RPMI8226 (cell line): ENCODE results near the gene CAVIN1.
"Not testable (repeated sequence)": the region's sequence is repeated elsewhere in the genome, so short reads cannot be mapped to it uniquely, and the experiment has no call there.

ENCODE experiments used
- DNase-seq: peaks from one replicate; pipeline ENCODE4 v3.0.0-alpha.2; 2015

CAVIN1 gene, protein sequence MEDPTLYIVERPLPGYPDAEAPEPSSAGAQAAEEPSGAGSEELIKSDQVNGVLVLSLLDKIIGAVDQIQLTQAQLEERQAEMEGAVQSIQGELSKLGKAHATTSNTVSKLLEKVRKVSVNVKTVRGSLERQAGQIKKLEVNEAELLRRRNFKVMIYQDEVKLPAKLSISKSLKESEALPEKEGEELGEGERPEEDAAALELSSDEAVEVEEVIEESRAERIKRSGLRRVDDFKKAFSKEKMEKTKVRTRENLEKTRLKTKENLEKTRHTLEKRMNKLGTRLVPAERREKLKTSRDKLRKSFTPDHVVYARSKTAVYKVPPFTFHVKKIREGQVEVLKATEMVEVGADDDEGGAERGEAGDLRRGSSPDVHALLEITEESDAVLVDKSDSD

DNA sequence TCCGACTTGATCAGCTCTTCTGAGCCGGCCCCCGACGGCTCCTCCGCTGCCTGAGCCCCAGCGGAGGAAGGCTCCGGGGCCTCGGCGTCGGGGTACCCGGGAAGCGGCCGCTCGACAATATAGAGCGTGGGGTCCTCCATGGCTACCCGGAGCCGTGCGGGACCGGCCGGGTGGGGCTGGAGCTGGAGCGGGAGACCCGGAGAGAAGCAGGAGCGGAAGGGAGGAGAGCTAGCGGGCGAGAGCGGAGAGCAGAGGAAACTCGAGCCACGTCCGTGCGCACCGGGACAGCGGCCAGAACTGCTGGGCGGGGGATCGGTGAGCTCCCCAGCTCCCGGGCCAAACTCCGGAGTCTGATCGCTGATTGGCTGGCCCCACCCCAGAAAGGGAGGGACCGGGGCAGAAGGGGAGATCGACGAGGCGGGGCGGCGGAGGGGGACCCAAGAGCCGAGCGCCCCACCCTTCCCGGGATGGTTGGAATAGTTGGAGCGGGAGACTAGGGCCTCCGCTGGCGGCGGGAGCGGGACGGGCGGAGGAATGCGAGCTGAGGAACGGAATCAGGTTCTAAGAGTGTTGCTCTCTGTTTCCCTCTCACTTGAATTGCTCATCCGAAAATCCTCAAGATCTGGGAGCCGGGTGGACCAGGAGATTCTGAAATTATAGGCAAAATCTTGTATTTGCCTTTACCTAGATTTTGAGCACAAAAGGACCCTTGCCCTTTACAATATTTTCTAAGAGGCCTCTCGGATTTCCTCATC is at the start of gene CAVIN1:
CAVIN1 (minus strand) TSS at position 299 of the 755 bp plus-strand sequence; CDS start at position 140, 159 bp downstream.
- DNase-seq, result no peak

GRCh38 chr17:42467889-42468288 is 44.8 kb upstream of the CAVIN1 start:
- DNase-seq, result no peak

GRCh38 chr17:42463976-42464400 is 40.9 kb upstream of the CAVIN1 start:
- DNase-seq, result no peak

DNA sequence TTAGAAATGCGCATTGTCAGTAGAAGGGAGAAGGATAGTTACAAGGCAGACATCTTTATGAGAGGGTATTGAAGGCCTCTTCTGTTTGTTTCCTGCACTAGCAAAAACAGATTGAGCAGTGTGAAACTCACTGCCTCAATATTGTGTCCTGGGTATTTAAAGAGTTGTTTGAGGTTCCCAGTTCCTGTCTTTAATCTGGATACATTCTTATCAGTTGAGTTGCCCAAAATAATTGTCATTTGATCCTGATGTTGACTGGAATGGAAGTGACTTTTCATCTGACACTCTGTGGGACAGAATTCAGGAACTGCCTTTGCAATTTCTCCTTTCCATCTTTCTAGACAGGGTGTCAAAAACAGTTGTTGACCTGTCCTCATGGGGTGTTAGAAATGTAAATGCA is 37.3 kb upstream of the CAVIN1 start:
- DNase-seq, result no peak

DNA sequence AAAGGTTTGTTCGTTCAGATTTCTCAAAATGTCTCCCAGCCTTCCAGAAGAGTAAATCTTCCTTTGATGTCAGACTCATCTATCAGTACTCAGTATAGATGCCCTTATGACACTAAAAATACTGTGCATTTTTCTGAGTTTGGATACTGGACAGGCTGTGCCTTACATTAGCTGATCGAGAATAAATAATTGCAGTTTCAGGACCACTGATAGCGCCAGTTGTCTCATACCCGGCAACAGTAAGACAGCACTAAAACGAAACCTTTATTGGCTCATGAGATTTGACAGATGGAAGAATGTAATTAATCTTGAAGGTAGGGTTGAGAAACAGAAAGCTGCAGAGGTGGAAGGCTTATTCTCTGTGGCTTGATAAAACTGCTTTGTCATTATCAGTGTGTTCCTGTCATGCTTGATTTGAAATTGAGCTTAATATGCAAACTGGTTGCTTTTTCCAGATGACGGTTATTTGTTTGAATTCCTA is 36.8 kb upstream of the CAVIN1 start:
- peak; percentile 61 for DNase-seq

DNA sequence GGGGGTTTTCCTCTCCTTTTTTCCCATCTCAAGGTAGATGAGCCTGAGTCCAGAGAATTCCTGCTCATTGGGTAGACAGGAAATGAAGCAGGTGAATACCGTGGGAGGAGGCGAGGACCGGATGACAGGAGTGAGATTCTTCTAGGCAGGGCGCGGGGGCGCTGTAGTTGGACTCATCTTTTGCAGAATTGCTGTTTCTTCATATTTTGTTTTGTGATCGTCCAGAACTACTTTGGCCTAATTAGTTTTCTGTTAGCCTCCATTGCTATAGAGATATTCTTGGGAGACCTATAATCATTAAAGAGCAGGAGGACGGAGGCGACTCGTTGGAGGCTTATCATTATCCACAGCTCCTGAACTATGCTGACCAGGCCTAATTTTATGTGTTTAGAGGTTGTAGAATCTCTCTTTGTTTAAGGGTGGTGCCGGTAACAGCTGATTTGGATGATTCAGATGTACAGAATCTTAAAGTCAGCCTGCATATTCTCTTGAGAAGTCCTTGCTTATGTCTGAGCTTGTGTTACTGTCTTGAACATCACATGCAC is 36.3 kb upstream of the CAVIN1 start:
- DNase-seq, result peak; percentile 69

DNA sequence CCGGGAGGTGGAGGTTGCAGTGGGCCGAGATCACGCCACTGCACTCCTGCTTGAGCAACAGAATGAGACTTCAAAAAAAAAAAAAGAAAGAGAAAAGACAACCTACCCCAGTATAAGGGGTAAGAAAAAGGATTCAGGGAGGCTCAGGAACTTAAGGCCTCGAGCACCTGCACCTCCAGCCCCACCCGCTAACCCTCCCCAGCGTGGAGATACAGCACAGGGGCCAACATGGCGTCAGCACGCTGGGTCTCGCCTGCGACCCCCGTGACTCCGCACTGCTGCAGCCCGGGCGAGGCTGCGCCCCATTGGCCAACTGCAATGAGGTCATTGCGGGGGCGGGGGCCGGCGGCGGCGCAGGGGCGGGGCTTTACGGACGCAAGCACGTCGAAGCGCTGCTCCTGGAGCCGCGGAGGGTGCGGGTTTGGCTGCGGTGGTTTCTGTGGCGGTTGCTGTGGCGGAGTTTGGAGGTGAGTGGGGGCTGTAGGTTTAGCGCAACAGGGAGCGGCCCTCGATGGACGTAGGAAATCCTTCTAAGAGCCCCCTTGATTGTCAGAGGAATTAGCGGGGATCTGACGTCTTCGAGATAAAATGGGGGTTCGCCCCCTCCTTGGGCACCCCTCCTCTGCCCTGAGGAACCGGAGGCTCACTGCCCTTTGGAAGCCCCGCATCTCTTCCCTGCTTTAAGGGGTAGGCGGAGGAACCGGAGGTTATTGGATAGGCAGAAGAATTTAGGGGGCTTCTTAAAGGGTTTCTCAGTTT is 35.6 kb upstream of the CAVIN1 start, which contains the start of gene ATP6V0A1:
ATP6V0A1 (plus strand) TSS at position 382 of the 759 bp plus-strand sequence. CDS start 2,017 bp downstream, outside the sequence.
- peak; percentile 90 for DNase-seq

DNA sequence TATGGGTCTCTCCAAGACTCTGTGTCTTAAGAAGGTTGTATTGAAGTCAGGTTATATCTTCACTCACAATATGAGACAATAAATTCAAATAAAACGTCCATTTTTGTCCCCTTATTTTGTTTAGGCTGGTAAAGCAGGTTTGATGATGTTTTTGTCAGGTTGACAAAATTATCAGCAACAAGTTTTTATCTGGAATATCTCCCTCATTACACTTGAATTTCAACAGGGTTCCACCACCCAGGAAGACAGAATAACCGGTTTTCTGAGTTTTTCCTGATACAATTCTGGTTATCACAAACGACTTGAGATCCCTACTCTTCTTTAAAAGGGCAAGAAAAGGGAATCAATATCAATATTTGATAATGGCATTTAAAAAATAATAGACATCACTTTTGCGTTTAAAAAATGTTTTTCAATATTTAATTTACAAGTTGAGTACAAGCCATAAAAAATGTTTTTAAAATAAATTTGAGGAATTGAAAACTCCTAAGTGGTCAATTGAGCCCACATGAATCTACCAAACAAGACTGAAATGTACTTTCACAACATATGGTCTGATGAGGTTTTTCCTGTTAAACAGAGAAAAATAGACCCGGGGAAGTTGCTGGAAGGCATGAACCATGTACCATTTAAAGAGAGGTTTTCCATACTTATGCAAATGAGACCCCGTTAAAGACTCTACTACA is 34.2 kb upstream of the CAVIN1 start:
- DNase-seq, result peak; percentile 46

DNA sequence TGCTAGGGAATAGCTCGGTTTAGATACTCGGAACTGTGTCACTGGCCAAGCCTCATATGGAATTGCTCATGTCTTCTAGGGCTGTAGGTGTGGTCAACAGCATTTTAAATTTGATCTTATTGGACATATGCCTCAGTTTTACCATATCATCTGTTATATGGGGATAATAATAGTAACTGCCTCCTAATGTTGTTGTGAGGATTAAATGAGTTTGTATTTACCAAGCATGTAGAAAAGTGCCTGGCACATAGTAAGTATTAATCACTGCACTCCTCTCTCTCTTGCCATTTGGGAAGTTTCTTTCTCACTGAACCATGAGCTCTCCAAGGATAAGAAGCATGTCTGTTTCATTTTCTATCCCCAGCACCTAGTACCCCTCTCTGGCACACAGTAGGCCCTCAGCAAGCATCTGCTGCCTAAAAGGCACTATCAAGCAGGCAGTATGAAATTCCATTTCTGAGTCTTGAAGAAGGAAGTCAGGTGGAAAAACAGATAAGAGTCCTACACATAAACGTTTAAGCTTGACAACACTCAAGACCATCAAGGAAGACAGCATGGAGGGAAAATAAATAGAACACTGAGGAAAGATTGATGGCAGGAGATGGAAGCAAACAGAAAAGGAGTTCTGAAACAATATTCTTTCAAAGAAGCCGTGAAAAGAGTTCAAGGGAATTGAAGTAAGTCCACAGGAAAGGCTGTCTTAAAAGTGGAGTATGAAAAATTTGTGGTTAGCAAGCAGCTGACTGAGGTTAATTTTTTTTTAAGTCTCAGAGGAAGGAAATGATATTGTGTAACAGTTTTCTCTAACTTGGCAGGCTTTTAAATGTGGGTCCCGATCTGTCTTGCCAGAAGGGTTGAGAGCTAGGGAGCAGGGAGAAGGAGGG is 33.4 kb upstream of the CAVIN1 start:
- DNase-seq, result peak; percentile 71

- not testable (repeated sequence) for DNase-seq
These were observed 31.9 kb upstream of the CAVIN1 start for GRCh38 chr17:42454987-42455386.

GRCh38 chr17:42453439-42453838 is 30.4 kb upstream of the CAVIN1 start:
- no peak for DNase-seq

GRCh38 chr17:42451270-42451669 is 28.2 kb upstream of the CAVIN1 start:
- DNase-seq, result not testable (repeated sequence)

GRCh38 chr17:42449838-42450237 is 26.8 kb upstream of the CAVIN1 start:
- DNase-seq, result not testable (repeated sequence)

GRCh38 chr17:42449176-42449575 is 26.1 kb upstream of the CAVIN1 start:
- not testable (repeated sequence) for DNase-seq

DNA sequence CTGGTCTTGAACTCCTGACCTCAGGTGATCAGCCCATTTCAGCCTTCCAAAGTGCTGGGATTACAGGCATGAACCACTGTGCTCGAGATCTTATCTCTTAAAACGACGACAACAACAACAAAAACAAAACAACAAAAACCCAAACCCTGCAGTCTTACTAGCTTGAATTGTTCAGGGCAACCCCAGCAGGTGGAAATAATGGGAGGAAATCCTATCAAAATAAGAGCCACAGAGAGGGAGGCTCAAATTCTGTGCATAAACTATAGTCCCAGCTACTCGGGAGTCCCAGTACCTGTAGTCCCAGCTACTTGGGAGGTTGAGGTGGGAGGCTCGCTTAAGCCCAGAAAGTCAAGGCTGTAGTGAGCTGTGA is 19.1 kb upstream of the CAVIN1 start:
- peak; percentile 39 for DNase-seq

DNA sequence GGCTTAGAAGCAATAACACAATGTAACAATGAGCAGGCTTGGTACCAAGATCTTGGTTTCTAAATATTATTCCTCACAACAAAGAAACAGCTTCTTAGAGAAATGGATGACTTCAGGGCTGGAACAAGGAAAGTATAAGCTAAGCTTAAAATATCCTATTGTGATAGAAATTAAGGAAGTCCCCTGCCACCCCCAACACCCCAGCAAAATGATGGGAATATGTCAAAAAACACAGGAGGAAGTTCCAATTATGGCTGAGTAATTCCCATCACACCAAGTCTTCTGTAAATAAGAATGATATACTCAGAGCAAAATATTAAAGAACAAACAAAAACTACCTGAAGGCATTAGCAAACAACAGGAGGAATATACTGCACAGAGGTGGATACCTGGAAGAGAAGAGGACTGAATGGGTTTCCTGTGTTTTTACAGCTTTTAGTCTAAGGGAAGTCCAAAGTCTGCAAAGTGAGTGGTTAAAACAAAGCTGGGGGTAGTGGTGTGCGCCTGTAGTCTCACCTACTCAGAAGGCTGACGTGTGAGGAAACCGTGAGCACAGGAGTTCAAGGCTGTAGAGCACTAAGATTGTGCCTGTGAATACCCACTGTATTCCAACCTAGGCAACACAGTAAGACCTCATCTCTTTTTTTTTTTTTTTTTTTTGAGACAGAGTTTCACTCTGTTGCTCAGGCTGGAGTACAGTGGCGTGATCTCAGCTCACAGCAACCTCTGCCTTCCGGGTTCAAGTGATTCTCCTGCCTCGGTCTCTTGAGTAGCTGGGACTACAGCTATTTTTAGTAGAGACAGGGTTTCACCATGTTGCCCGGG is 18.5 kb upstream of the CAVIN1 start:
- DNase-seq, result peak; percentile 46

GRCh38 chr17:42438600-42439567 is 15.8 kb upstream of the CAVIN1 start:
- DNase-seq, result peak; percentile 48

DNA sequence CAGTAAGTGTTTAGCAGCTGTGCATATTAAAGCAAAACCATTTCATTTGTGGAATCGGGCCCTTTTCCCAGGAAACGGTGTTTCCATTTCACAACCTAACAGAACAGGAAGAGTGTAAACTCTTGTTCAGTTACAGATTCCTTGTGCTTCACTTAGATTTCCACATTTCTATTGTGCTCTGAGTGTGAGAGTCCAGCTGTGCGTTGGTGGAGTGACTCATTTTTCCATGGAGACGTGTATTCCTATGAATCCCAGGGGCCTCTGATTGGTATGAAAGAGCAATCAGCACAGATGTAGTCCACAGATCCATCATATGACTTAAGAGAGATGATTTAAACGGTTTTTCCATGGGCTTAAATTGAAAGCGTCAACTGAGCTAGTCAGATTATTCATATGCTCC is 13.3 kb upstream of the CAVIN1 start:
- DNase-seq, result no peak

DNA sequence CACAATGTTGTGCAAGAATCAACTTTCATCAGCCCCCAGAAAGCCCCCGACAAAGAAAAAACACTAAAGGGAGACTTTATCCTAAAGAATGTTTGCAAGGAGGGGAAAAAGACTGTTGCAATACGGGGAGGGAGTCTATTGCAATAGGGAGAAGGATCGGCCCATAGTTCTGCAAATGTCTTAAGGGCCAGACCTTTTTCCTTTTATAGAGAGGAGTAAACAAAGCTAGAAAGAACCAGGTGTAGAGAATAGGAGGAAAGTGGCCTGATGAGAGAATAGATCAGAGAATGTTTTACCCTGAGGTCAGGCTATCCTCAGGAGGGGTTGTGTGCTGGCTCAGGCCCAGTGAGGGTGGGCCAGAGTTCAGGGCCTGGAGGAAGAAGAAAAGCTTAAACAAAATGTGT is 8.7 kb upstream of the CAVIN1 start:
- DNase-seq, result no peak
